Cardiac muscle cell (in vitro differentiated cells and primary cell): ENCODE measurements around the gene NAPB. TPM values are rescaled to one million over a fixed set of nuclear protein-coding genes. Genes with fewer than 3 reads are reported as not detected.
"Not testable (repeated sequence)": the region's sequence is repeated elsewhere in the genome, so short reads cannot be mapped to it uniquely, and the experiment has no call there.

Experiments used
- DNase-seq, 2 donors: peaks; one replicate each; pipeline versions ENCODE4 v3.0.0 to v3.0.0-alpha.2; 2010 to 2017; ENCODE audit warnings: low read depth in 1 of 2, low spot score in 1 of 2
- H3K27ac ChIP-seq: fragments of 200-600 bp; sonication (generic); 2 replicates; pipeline ENCODE4 v1.5.1; 2016
- H3K27me3 ChIP-seq: fragments of 200-600 bp; sonication (generic); 2 replicates; pipeline ENCODE4 v1.6.0; 2016; ENCODE audit warnings: control low read depth
- H3K36me3 ChIP-seq: fragments of 200-600 bp; sonication (generic); 2 replicates; pipeline ENCODE4 v1.5.1; 2016; ENCODE audit warnings: control low read depth
- H3K4me1 ChIP-seq: fragments of 200-600 bp; sonication (generic); 2 replicates; pipeline ENCODE4 v1.8.1; 2017; ENCODE audit warnings: low read depth, mild to moderate bottlenecking, mixed run types
- H3K4me3 ChIP-seq: fragments of 200-600 bp; sonication (generic); 2 replicates; pipeline ENCODE4 v1.5.1; 2016; ENCODE audit warnings: mild to moderate bottlenecking
- H3K9me3 ChIP-seq: fragments of 200-600 bp; sonication (generic); 2 replicates; pipeline ENCODE4 v1.5.1; 2017; ENCODE audit warnings: low read depth, mild to moderate bottlenecking, control low read depth
- CTCF ChIP-seq: IDR thresholded peaks from 2 replicates; pipeline ENCODE4 v1.5.1; 2012; ENCODE audit warnings: low read depth, mild to moderate bottlenecking, low read length
- polyA plus RNA-seq: library from polyadenylated mRNA; unstranded; fragments of >200 nt; fragmentation: Nextera tagmentation; extraction: Ambion mirVana; gene quantifications from 2 replicates; pipeline ENCODE4 v1.2.1, GENCODE V29; 2016
- total RNA-seq: library from RNA; depleted of rRNA; stranded (reverse); fragments of >200 nt; gene quantifications from 2 replicates; pipeline ENCODE4 v1.2.3, GENCODE V29; 2016

NAPB gene
- total RNA-seq, result 10.0 and 16.6 TPM in 2 replicates
- 12.9 and 27.2 TPM in 2 replicates for polyA plus RNA-seq

DNA sequence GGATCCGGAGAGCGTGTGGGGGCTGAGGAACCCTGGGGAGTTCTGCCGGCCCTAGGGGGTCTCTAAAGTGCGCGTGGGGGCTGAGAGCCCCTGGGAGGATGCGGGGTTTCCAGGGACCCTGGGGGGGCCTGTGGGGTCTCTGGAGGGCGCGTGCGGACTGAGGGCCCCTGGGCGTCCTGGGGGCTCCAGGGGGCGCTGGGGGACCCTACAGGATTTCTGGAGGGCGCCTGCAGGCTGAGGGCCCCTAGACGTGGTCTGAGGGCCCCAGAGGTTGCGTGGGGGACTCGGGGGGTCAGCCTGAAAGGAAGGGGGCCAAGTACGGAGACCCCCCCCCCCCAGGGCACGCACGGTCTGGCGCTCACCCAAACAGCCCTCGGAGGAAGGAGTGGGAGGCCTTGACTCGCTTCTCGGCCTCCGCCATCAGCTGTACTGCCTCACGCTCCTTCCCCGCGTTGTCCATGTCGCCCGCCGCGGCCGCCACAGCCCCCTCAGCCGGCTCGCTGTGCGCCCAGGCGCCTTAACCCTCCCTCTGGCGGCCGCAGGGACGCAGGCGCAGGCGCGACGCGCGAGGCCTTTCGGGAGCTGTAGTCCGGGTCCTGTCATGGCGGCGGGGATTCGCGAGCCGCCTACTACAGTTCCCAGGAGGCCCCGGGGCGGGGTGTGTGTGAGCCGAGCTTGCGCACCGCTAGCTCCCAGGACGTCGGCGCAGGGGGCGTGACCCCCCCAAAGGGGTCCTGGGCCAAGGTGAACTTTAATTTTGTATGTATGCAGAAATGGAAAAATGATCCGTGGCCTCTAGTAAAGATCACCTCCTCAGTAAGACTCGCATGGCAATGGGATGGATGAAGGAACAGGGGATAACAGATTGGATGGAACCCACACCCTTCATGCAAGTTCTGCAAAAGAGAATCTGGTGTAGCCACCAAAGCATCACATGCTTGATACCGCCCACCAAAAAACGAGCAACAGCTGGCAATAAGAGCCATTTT, at the start of gene NAPB:
NAPB (minus strand) TSS at position 546 of the 989 bp plus-strand sequence; CDS start at position 460, 86 bp downstream.
- Histone ChIP-seq H3K9me3 (no peaks in the 10 kb centered on the region), H3K4me1 (peaks cover 7% of the 10 kb centered on the region), H3K36me3 (no peaks in the 10 kb centered on the region), H3K27me3 (no peaks in the 10 kb centered on the region), H3K4me3 (peak within 1 kb of the TSS; percentile 98), H3K27ac (peak within 1 kb of the TSS; percentile 34)
- peak; percentile 34 for TF ChIP-seq CTCF
- DNase-seq, result peak; percentile 94 to 98

DNA sequence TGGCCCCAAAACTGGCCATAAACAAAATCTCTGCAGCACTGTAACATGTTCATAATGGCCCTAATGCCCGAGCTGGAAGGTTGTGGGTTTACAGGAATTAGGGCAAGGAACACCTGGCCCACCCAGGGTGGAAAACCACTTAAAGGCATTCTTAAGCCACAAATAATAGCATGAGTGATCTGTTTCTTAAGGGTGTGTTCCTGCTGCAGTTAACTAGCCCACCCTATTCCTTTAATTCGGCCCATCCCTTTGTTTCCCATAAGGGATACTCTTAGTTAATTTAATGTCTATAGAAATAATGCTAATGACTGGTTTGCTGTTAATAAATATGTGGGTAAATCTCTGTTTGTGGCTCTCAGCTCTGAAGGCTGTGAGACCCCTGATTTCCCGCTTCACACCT, 45.7 kb upstream of the NAPB start:
- not testable (repeated sequence) for H3K36me3 ChIP-seq, H3K9me3 ChIP-seq, DNase-seq, H3K27me3 ChIP-seq, H3K27ac ChIP-seq, H3K4me1 ChIP-seq, H3K4me3 ChIP-seq

DNA sequence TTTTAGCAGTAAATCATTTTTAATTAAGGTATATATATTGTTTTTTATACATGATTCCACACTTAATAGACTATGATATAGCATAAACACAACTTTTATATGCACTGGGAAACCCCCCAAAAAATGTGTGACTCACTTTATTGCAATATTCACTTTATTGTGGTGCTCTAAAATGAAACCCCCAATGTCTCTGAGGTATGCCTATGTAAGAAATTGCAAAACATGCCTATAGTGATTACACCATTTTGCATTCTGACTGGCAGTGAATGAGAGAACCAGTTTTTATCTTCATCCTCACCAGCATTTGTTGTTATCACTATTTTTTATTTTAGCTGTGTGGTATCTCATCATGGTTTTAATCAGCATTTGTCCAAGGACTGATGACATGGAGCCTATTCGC, 39.9 kb upstream of the NAPB start:
- Histone ChIP-seq H3K4me3 (no peak overlapping the region), H3K4me1 (no peaks in the 10 kb centered on the region), H3K36me3 (no peaks in the 10 kb centered on the region), H3K27me3 (no peaks in the 10 kb centered on the region), H3K9me3 (no peaks in the 10 kb centered on the region), H3K27ac (no peak overlapping the region)
- no peak for DNase-seq
- no peak for TF ChIP-seq CTCF

GRCh38 chr20:23459461-23460150, 38.3 kb upstream of the NAPB start:
- H3K4me3 ChIP-seq, result no peak overlapping the region
- H3K27ac ChIP-seq, result no peak overlapping the region
- TF ChIP-seq CTCF, result no peak
- H3K4me1 ChIP-seq, result no peaks in the 10 kb centered on the region
- H3K9me3 ChIP-seq, result no peaks in the 10 kb centered on the region
- H3K36me3 ChIP-seq, result no peaks in the 10 kb centered on the region
- DNase-seq, result no peak
- H3K27me3 ChIP-seq, result no peaks in the 10 kb centered on the region

- H3K4me3 ChIP-seq, result no peak overlapping the region
- H3K36me3 ChIP-seq, result no peaks in the 10 kb centered on the region
- no peaks in the 10 kb centered on the region for H3K27me3 ChIP-seq
- H3K9me3 ChIP-seq, result no peaks in the 10 kb centered on the region
- H3K27ac ChIP-seq, result no peak overlapping the region
- DNase-seq, result no peak
- no peaks in the 10 kb centered on the region for H3K4me1 ChIP-seq
- TF ChIP-seq CTCF, result no peak
Measured at GRCh38 chr20:23456873-23457272, 35.6 kb upstream of the NAPB start.

DNA sequence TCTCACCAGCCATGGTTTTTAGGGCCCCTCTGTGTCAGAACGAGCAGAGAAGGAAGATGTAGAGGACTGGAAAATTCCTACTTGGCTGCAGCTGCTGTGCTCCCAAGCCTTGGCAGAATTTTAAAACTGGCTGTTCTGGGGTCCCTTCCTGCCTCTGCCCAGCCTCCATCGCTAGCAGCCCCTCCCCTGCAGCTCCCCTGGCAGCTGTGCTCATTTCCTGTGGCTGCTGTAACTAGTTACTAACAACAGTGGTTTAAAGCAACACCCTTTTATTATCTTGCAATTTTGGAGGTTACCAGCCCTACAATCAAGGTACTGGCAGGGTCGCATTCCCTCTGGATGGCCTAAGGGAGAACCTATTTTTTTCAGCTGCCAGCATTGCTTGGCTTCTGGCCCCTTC, 35.1 kb upstream of the NAPB start:
- Histone ChIP-seq H3K27ac (no peak overlapping the region), H3K27me3 (no peaks in the 10 kb centered on the region), H3K36me3 (no peaks in the 10 kb centered on the region), H3K9me3 (no peaks in the 10 kb centered on the region), H3K4me3 (no peak overlapping the region), H3K4me1 (no peaks in the 10 kb centered on the region)
- DNase-seq, result no peak
- TF ChIP-seq CTCF, result no peak
